SK-N-SH (cell line): ENCODE measurements around the gene HSD17B11. TPM values are rescaled to one million over a fixed set of nuclear protein-coding genes. Genes with fewer than 3 reads are reported as not detected.
"Not testable (repeated sequence)": the region's sequence is repeated elsewhere in the genome, so short reads cannot be mapped to it uniquely, and the experiment has no call there.

Experiments
- CTCF ChIA-PET: fragments of 300-600, 350-600 bp; formaldehyde crosslinking; extraction: SDS; loops from one replicate; lab custom pipeline; 2021; lab: Yijun Ruan, JAX
- POLR2A ChIA-PET: fragments of 350-600 bp; sonication (Branson Sonifier 250); formaldehyde crosslinking; extraction: SDS; loops from one replicate; lab custom pipeline; 2020; ENCODE audit warnings: antibody characterized with exemption, inconsistent platforms; lab: Yijun Ruan, JAX
- DNase-seq: peaks from one replicate; pipeline ENCODE4 v3.0.0; 2012
- H2AFZ ChIP-seq: fragments of 200-600 bp; sonication (generic); 2 replicates; pipeline ENCODE4 v1.8.1; 2016; ENCODE audit warnings: antibody characterized with exemption, mild to moderate bottlenecking, low read depth
- H3F3A ChIP-seq: fragments of 200-600 bp; sonication (generic); replicated peaks from 2 replicates; pipeline ENCODE3; 2016; ENCODE audit warnings: antibody characterized with exemption, mild to moderate bottlenecking; ENCODE audit not compliant: insufficient read depth
- H3K27ac ChIP-seq, 2 experiments: fragments of 200-500 bp in 1 of 2; fragments of 200-600 bp in 1 of 2; sonication (Bioruptor generic) in 1 of 2; sonication (generic), shearing (Covaris generic) in 1 of 2; 2 replicates each; pipeline versions ENCODE4 v1.5.1 to v1.6.1; 2014 to 2016; ENCODE audit warnings: low read depth in 2 of 2, inconsistent platforms in 1 of 2, low read length in 1 of 2, mild to moderate bottlenecking in 1 of 2, mixed read lengths in 1 of 2
- H3K27me3 ChIP-seq: fragments of 200-600 bp; sonication (generic), shearing (Covaris generic); 2 replicates; pipeline ENCODE4 v1.6.1; 2016; ENCODE audit warnings: mixed run types; ENCODE audit not compliant: insufficient read depth
- H3K36me3 ChIP-seq, 2 experiments: fragments of 200-500 bp in 1 of 2; fragments of 200-600 bp in 1 of 2; sonication (Bioruptor generic) in 1 of 2; sonication (generic) in 1 of 2; replicated peaks in 1 of 2; 2 replicates each; pipeline versions ENCODE3 to v1.5.1; 2014 to 2016; ENCODE audit warnings: low read length in 1 of 2, mild to moderate bottlenecking in 1 of 2; ENCODE audit not compliant: insufficient read depth in 2 of 2, control insufficient read depth in 1 of 2
- H3K4me1 ChIP-seq, 2 experiments: fragments of 200-500 bp in 1 of 2; fragments of 200-600 bp in 1 of 2; sonication (Bioruptor generic) in 1 of 2; sonication (generic), shearing (Covaris generic) in 1 of 2; 2 replicates each; pipeline versions ENCODE4 v1.5.1 to v1.6.1; 2014 to 2016; ENCODE audit warnings: low read depth in 1 of 2, low read length in 1 of 2, mixed run types in 1 of 2; ENCODE audit not compliant: insufficient read depth in 2 of 2, control insufficient read depth in 1 of 2
- H3K4me2 ChIP-seq: fragments of 200-600 bp; sonication (generic), shearing (Covaris generic); 2 replicates; pipeline ENCODE4 v1.6.1; 2017; ENCODE audit warnings: mixed run types
- H3K4me3 ChIP-seq, 2 experiments: fragments of 200-500 bp in 1 of 2; fragments of 200-600 bp in 1 of 2; sonication (Bioruptor generic) in 1 of 2; sonication (generic), shearing (Covaris generic) in 1 of 2; 2 replicates each; pipeline versions ENCODE4 v1.5.1 to v1.8.1; 2014 to 2016; ENCODE audit warnings: low read depth in 2 of 2, inconsistent platforms in 1 of 2, low read length in 1 of 2, mild to moderate bottlenecking in 1 of 2, mixed read lengths in 1 of 2, moderate library complexity in 1 of 2
- H3K79me2 ChIP-seq: fragments of 200-600 bp; sonication (generic); 2 replicates; pipeline ENCODE4 v1.8.1; 2017; ENCODE audit warnings: mild to moderate bottlenecking; ENCODE audit not compliant: insufficient read depth
- H3K9ac ChIP-seq: fragments of 200-600 bp; sonication (generic); 2 replicates; pipeline ENCODE4 v1.6.1; 2017; ENCODE audit warnings: mixed run types
- H3K9me2 ChIP-seq: fragments of 200-600 bp; sonication (generic); 2 replicates; pipeline ENCODE4 v1.6.1; 2017; ENCODE audit warnings: mixed run types
- H3K9me3 ChIP-seq: fragments of 200-600 bp; sonication (generic); 2 replicates; pipeline ENCODE4 v1.6.1; 2017; ENCODE audit warnings: mixed run types, mild to moderate bottlenecking, moderate library complexity
- H4K20me1 ChIP-seq: fragments of 200-600 bp; sonication (generic); 2 replicates; pipeline ENCODE4 v1.6.1; 2017; ENCODE audit warnings: mild to moderate bottlenecking, mixed run types; ENCODE audit not compliant: insufficient read depth
- CTCF ChIP-seq: fragments of 200-600 bp; sonication (generic); IDR thresholded peaks from 2 replicates; pipeline ENCODE4 v1.6.1; 2017; ENCODE audit warnings: antibody characterized with exemption, mild to moderate bottlenecking, moderate library complexity
- ELF1 ChIP-seq: IDR thresholded peaks from 2 replicates; pipeline ENCODE4 v1.4.0; 2012
- EP300 ChIP-seq, 2 experiments: IDR thresholded peaks; 2 replicates each; pipeline versions ENCODE4 v1.4.0 to v1.6.1; 2012; ENCODE audit warnings: borderline replicate concordance in 1 of 2, low read depth in 1 of 2, low read length in 1 of 2
- SIN3A ChIP-seq: IDR thresholded peaks from 2 replicates; pipeline ENCODE4 v1.6.1; 2012; ENCODE audit warnings: low read depth, mild to moderate bottlenecking, low read length, moderate library complexity, borderline replicate concordance
- SMC3 ChIP-seq: IDR thresholded peaks from 2 replicates; pipeline ENCODE4 v1.6.1; 2012; ENCODE audit warnings: low read depth, low read length, improper control_type of control experiment
- TEAD4 ChIP-seq: IDR thresholded peaks from 2 replicates; pipeline ENCODE4 v1.4.0; 2012; ENCODE audit warnings: mild to moderate bottlenecking, borderline replicate concordance; ENCODE audit not compliant: insufficient read depth
- YY1 ChIP-seq: IDR thresholded peaks from 2 replicates; pipeline ENCODE4 v1.4.0; 2012; ENCODE audit warnings: low read depth, mild to moderate bottlenecking
- WGBS: methylation state at CpG from one replicate; pipeline ENCODE4 v1.1.6; 2017; ENCODE audit warnings: low lambda C conversion rate; 5-methylcytosine and 5-hydroxymethylcytosine counted together
- polyA plus RNA-seq, 3 experiments: library from polyadenylated mRNA; depleted of rRNA; stranded (reverse); fragments of >200 nt; gene quantifications; 2 replicates each; pipeline ENCODE4 v1.2.3, GENCODE V29; 2012
- small RNA-seq, 7 experiments: library from RNA; depleted of rRNA; stranded (forward); fragments of <200 nt; gene quantifications; one replicate each; pipeline ENCODE3, GENCODE V24; 2012

HSD17B11 gene
- polyA plus RNA-seq, 1 of the 3 experiments (the other 2 are of a cell fraction): 13.2 TPM

GRCh38 chr4:87293889-87294288 is 97.1 kb downstream of the HSD17B11 start:
- H2AFZ ChIP-seq, H3K9me3 ChIP-seq, DNase-seq, H3K4me1 ChIP-seq, H3K79me2 ChIP-seq, H3K9me2 ChIP-seq, POLR2A ChIA-PET, H3K4me3 ChIP-seq, H3F3A ChIP-seq, H3K27me3 ChIP-seq, H3K27ac ChIP-seq, H3K36me3 ChIP-seq, H3K9ac ChIP-seq, CTCF ChIA-PET, H3K4me2 ChIP-seq, H4K20me1 ChIP-seq: not testable (repeated sequence)
- WGBS: 71% methylated on average over 7 of the region's 7 CpGs

- H3K9ac ChIP-seq: no peak overlapping the region
- DNase-seq: no peak
- no peaks in the 10 kb centered on the region for H3K36me3 ChIP-seq
- 50% methylated on average over 1 of the region's 1 CpG for WGBS
- no peak overlapping the region for H3K4me2 ChIP-seq
- no peaks in the 10 kb centered on the region for H3K4me1 ChIP-seq
- no peak overlapping the region for H3K27ac ChIP-seq
- no peaks in the 10 kb centered on the region for H3F3A ChIP-seq
- H3K4me3 ChIP-seq: no peak overlapping the region
- no peak for TF ChIP-seq ELF1
- no peak for TF ChIP-seq YY1
- TF ChIP-seq SIN3A: no peak
- TF ChIP-seq SMC3: no peak
- no peak for TF ChIP-seq CTCF
- no peak for TF ChIP-seq EP300 (IDR thresholded peaks at IDR 0.05; ENCODE audit: borderline replicate concordance in 1 of 2, low read depth in 1 of 2, low read length in 1 of 2)
- TF ChIP-seq TEAD4: no peak
- no peaks in the 10 kb centered on the region for H3K27me3 ChIP-seq
- ChIA-PET POLR2A (no interaction called here), CTCF (interaction anchor here (1.3 kb wide), 1 partner anchor 9 kb away, joined by 3 read pairs; no protein-coding TSS in a partner anchor)
- H3K79me2 ChIP-seq: no peaks in the 10 kb centered on the region
- H3K9me3 ChIP-seq: no peaks in the 10 kb centered on the region
- no peak overlapping the region for H2AFZ ChIP-seq
- no peaks in the 10 kb centered on the region for H4K20me1 ChIP-seq
- H3K9me2 ChIP-seq: no peaks in the 10 kb centered on the region
These were observed 104.0 kb downstream of the HSD17B11 start for GRCh38 chr4:87286970-87287369.

Small RNAs within 50 kb of the gene (small RNA-seq; reads per million reads assigned to genes)
- gene MIR5705: 0 reads per million in 7 experiments
- 0 reads per million in 7 experiments for gene RN7SL681P

Other genes with a start within 250 kb of the HSD17B11 start
- 2.4 and 2.8 TPM in 2 replicates for gene KLHL8, start 170.6 kb downstream of the HSD17B11 start, polyA plus RNA-seq (2012; rRNA removed)
- 0.05 and 0.13 TPM in 2 replicates for gene HSD17B13, start 68.3 kb downstream of the HSD17B11 start, polyA plus RNA-seq (2012; rRNA removed)
- 21.5 and 21.8 TPM in 2 replicates for gene NUDT9, start 31.4 kb upstream of the HSD17B11 start, polyA plus RNA-seq (2012; rRNA removed)
- gene SPARCL1, start 138.2 kb upstream of the HSD17B11 start, polyA plus RNA-seq (2012; rRNA removed): not detected in 2 replicates
- not detected in 2 replicates for gene DSPP, start 217.3 kb upstream of the HSD17B11 start, polyA plus RNA-seq (2012; rRNA removed)